ENCODE results near the gene GFM1.

DNA sequence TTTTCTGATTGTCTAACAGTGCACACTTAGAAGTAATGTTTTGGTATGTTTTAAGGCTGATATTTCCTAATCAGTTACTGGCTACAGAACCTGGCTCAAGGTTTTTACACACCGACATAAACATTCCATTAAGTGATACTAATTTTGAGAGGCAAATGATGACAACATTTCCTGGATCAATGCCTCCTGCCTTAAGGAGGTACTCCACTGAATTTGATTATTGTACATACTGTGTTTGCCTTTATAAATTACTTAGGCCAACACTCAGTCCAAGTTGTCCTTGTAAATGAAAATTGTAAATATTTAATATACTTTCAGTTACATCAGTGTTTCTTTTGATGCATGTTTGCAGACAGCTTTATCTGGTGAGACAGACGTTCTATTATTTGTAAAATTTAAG is 52.3 kb downstream of the GFM1 start:
- TF ChIP-seq, protein P1, sequence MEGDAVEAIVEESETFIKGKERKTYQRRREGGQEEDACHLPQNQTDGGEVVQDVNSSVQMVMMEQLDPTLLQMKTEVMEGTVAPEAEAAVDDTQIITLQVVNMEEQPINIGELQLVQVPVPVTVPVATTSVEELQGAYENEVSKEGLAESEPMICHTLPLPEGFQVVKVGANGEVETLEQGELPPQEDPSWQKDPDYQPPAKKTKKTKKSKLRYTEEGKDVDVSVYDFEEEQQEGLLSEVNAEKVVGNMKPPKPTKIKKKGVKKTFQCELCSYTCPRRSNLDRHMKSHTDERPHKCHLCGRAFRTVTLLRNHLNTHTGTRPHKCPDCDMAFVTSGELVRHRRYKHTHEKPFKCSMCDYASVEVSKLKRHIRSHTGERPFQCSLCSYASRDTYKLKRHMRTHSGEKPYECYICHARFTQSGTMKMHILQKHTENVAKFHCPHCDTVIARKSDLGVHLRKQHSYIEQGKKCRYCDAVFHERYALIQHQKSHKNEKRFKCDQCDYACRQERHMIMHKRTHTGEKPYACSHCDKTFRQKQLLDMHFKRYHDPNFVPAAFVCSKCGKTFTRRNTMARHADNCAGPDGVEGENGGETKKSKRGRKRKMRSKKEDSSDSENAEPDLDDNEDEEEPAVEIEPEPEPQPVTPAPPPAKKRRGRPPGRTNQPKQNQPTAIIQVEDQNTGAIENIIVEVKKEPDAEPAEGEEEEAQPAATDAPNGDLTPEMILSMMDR (IDR thresholded peaks at IDR 0.05) = no peak
- TF ChIP-seq POLR2A (IDR thresholded peaks at IDR 0.05) (no peak), POLR2AphosphoS5 (IDR thresholded peaks at IDR 0.05; ENCODE audit: insufficient read depth in 1 of 2, low read depth in 1 of 2) (no peak)
